GM20431 (cell line): ENCODE data around the gene KDM7A.
"Not testable (repeated sequence)": the region's sequence is repeated elsewhere in the genome, so short reads cannot be mapped to it uniquely, and the experiment has no call there.

Experiments
- in situ Hi-C: fragments of 300-500 bp; cut with MseI, MboI; formaldehyde crosslinking; loops from one replicate; pipeline ENCODE4 v1.15.0; 2020; ENCODE audit warnings: low sequenced_read_pairs; ENCODE audit not compliant: unreplicated experiment

The KDM7A gene

GRCh38 chr7:140161047-140161446 lies 15.7 kb downstream of the KDM7A start:
- in situ Hi-C loops, result no loop called here

GRCh38 chr7:140160308-140160707 lies 16.5 kb downstream of the KDM7A start:
- in situ Hi-C loops, result no loop called here

- in situ Hi-C loops, result no loop called here
These were observed 17.3 kb downstream of the KDM7A start for GRCh38 chr7:140159497-140159896.

GRCh38 chr7:140156460-140157080 lies 20.2 kb downstream of the KDM7A start:
- in situ Hi-C loops, result no loop called here

GRCh38 chr7:140155428-140155827 lies 21.4 kb downstream of the KDM7A start:
- in situ Hi-C loops, result no loop called here

- in situ Hi-C loops, result no loop called here
These were observed 23.1 kb downstream of the KDM7A start for GRCh38 chr7:140153666-140154161.

- in situ Hi-C loops, result no loop called here
These were observed 30.2 kb downstream of the KDM7A start for GRCh38 chr7:140146574-140146973.

- in situ Hi-C loops, result no loop called here
These were observed 31.1 kb downstream of the KDM7A start for GRCh38 chr7:140145709-140146108.

- in situ Hi-C loops, result no loop called here
These were observed 32.0 kb downstream of the KDM7A start for GRCh38 chr7:140144821-140145220.

- in situ Hi-C loops, result no loop called here
These were observed 32.8 kb downstream of the KDM7A start for GRCh38 chr7:140143997-140144396.

- in situ Hi-C loops, result no loop called here
These were observed 34.8 kb downstream of the KDM7A start for GRCh38 chr7:140142031-140142430.

- in situ Hi-C loops, result no loop called here
These were observed 35.5 kb downstream of the KDM7A start for GRCh38 chr7:140141256-140141655.

GRCh38 chr7:140137078-140137477 lies 39.7 kb downstream of the KDM7A start:
- in situ Hi-C loops, result no loop called here

GRCh38 chr7:140136073-140136472 lies 40.7 kb downstream of the KDM7A start:
- in situ Hi-C loops, result no loop called here

- in situ Hi-C loops, result no loop called here
These were observed 42.7 kb downstream of the KDM7A start for GRCh38 chr7:140134039-140134438.

- in situ Hi-C loops, result no loop called here
These were observed 49.2 kb downstream of the KDM7A start for GRCh38 chr7:140127360-140128127.

GRCh38 chr7:140126435-140127034 lies 50.2 kb downstream of the KDM7A start:
- in situ Hi-C loops, result no loop called here

- in situ Hi-C loops, result no loop called here
These were observed 53.8 kb downstream of the KDM7A start for GRCh38 chr7:140122965-140123364.

GRCh38 chr7:140121326-140121725 lies 55.5 kb downstream of the KDM7A start:
- in situ Hi-C loops, result no loop called here

- in situ Hi-C loops, result not testable (repeated sequence)
These were observed 62.0 kb downstream of the KDM7A start for GRCh38 chr7:140114817-140115216.

- in situ Hi-C loops, result not testable (repeated sequence)
These were observed 68.0 kb downstream of the KDM7A start for GRCh38 chr7:140108777-140109176.
